ENCODE results near the gene CACUL1.

The CACUL1 gene

GRCh38 chr10:118626953-118627352, 127.8 kb downstream of the CACUL1 start:
- Histone ChIP-seq H4K20me1 (ENCODE audit: control insufficient read depth, insufficient read depth, low read depth, low read length) (no peaks in the 10 kb centered on the region), H3K4me2 (ENCODE audit: low read length) (no peak overlapping the region), H3K4me3 (ENCODE audit: low read length) (no peak overlapping the region), H3K27ac (ENCODE audit: low read depth, low read length) (no peak overlapping the region), H3K9me2 (replicated peaks; ENCODE audit: control insufficient read depth, low read length) (no peaks in the 10 kb centered on the region), H3K36me3 (ENCODE audit: control insufficient read depth, low read length) (no peaks in the 10 kb centered on the region), H3F3A (ENCODE audit: control insufficient read depth, insufficient read depth) (no peaks in the 10 kb centered on the region), H3K27me3 (ENCODE audit: control insufficient read depth, low read length) (peaks cover 4% of the 10 kb centered on the region; the same call in 1 of the 2 replicates), H3K9me3 (ENCODE audit: control insufficient read depth, insufficient read depth, low read length) (no peaks in the 10 kb centered on the region), H3K79me2 (ENCODE audit: control insufficient read depth, low read length) (no peaks in the 10 kb centered on the region), H3K4me1 (ENCODE audit: control insufficient read depth, low read length) (no peaks in the 10 kb centered on the region)
- TF ChIP-seq CTCF (IDR thresholded peaks at IDR 0.05; ENCODE audit: low read depth, low read length, poor library complexity, severe bottlenecking) (peak; percentile 65), EZH2phosphoT487 (IDR thresholded peaks at IDR 0.05; ENCODE audit: borderline replicate concordance, low read length) (no peak)
